Measurements from ENCODE around the gene GIPC1. TPM values are rescaled to one million over a fixed set of nuclear protein-coding genes. Genes with fewer than 3 reads are reported as not detected.

Gene GIPC1
- total and polyA plus RNA-seq, 9 of the 15 experiments (the other 6 are each of a cell fraction or from before 2014, with no cell fraction given): 0.49 to 54.7 (median 24.8) TPM

DNA sequence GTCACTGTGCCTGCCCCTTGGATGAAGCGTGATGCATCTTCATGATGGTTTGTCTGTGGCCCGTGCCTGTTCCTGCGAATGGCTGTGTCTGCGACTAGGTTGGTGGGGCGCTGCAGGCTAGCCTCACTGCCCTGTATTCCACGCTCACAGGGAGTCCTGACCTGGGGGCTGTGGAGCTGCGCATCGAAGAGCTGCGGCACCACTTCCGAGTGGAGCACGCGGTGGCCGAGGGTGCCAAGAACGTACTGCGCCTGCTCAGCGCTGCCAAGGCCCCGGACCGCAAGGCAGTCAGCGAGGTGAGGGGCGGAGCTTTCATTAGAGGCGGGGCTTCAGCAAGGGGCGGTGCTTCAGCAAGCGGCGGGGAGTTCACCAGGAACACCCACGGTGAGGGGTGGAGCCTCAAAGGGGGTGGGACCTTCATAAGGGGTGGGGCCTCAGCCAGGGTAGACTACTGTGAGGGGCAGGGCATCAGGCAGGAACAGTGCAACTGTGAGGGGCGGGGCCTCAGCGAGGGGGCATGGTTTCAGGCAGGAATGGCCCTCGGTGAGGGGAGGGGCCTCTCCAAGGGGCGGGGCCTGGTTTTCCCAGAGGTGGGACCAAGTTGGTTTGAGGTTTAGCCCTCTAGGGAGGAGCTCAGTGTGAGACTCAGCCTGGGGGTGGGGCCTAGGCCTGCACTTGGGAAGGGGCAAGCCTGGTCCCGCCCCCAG is 45.6 kb downstream of the GIPC1 start (continued):
- TF ChIP-seq NCOA4 (IDR thresholded peaks at IDR 0.05; ENCODE audit: partially characterized antibody) (no peak), SIN3B (IDR thresholded peaks at IDR 0.05; ENCODE audit: low read depth) (no peak), NR4A1 (CRISPR knock-in tag; IDR thresholded peaks at IDR 0.05) (no peak), NR4A1 (tag; IDR thresholded peaks at IDR 0.05) (0 out of 2 replicates have a peak, but pooled peaks have one; percentile 49), PHB (CRISPR knock-in tag; IDR thresholded peaks at IDR 0.05) (no peak), HDAC2 (IDR thresholded peaks at IDR 0.05) (0 out of 2 replicates have a peak, but pooled peaks have one; percentile 43), EWSR1 (IDR thresholded peaks at IDR 0.05; ENCODE audit: borderline replicate concordance, low read depth, partially characterized antibody) (no peak), EHMT2 (IDR thresholded peaks at IDR 0.05) (no peak), RFX5 (IDR thresholded peaks at IDR 0.05; ENCODE audit: low read depth, low read length) (no peak), CBX1 (IDR thresholded peaks at IDR 0.05; ENCODE audit: low read depth) (no peak), ZNF696 (CRISPR knock-in tag; conservative IDR thresholded peaks at IDR 0.05) (no peak), RUNX1 (IDR thresholded peaks at IDR 0.05; ENCODE audit: low read depth) (0 out of 2 replicates have a peak, but pooled peaks have one; percentile 24), CC2D1A (IDR thresholded peaks at IDR 0.05) (peak; percentile 90; the same call in 1 of the 2 replicates)
- TF ChIP-seq, protein P1, sequence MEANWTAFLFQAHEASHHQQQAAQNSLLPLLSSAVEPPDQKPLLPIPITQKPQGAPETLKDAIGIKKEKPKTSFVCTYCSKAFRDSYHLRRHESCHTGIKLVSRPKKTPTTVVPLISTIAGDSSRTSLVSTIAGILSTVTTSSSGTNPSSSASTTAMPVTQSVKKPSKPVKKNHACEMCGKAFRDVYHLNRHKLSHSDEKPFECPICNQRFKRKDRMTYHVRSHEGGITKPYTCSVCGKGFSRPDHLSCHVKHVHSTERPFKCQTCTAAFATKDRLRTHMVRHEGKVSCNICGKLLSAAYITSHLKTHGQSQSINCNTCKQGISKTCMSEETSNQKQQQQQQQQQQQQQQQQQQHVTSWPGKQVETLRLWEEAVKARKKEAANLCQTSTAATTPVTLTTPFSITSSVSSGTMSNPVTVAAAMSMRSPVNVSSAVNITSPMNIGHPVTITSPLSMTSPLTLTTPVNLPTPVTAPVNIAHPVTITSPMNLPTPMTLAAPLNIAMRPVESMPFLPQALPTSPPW (CRISPR knock-in tag; IDR thresholded peaks at IDR 0.05): peak; percentile 59; the same call in 1 of the 2 replicates
- TF ChIP-seq, protein P2, sequence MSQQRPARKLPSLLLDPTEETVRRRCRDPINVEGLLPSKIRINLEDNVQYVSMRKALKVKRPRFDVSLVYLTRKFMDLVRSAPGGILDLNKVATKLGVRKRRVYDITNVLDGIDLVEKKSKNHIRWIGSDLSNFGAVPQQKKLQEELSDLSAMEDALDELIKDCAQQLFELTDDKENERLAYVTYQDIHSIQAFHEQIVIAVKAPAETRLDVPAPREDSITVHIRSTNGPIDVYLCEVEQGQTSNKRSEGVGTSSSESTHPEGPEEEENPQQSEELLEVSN (IDR thresholded peaks at IDR 0.05; ENCODE audit: borderline replicate concordance in 1 of 2, extremely low read depth in 1 of 2, insufficient read depth in 1 of 2, insufficient read length in 1 of 2, low read depth in 1 of 2, low read length in 1 of 2, poor library complexity in 1 of 2, severe bottlenecking in 1 of 2): peak; percentile 97
- TF ChIP-seq, protein P3, sequence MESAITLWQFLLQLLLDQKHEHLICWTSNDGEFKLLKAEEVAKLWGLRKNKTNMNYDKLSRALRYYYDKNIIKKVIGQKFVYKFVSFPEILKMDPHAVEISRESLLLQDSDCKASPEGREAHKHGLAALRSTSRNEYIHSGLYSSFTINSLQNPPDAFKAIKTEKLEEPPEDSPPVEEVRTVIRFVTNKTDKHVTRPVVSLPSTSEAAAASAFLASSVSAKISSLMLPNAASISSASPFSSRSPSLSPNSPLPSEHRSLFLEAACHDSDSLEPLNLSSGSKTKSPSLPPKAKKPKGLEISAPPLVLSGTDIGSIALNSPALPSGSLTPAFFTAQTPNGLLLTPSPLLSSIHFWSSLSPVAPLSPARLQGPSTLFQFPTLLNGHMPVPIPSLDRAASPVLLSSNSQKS (CRISPR knock-in tag; IDR thresholded peaks at IDR 0.05): no peak

Measured in K562 (cell line).